H9 (cell line): Measurements from ENCODE around the gene TM9SF3. TPM values are rescaled to one million over a fixed set of nuclear protein-coding genes. Genes with fewer than 3 reads are reported as not detected.

Experiments used
- DNase-seq: peaks from one replicate; pipeline ENCODE4 v3.0.0-alpha.2; 2017
- H2AFZ ChIP-seq: one replicate; pipeline ENCODE4 v1.6.1; 2013; ENCODE audit warnings: mild to moderate bottlenecking, low read length, control low read depth, moderate library complexity
- H2AK5ac ChIP-seq: 2 replicates; pipeline ENCODE4 v1.6.1; 2013; ENCODE audit warnings: low read length, control low read depth, mixed read lengths; ENCODE audit not compliant: insufficient read length
- H2BK120ac ChIP-seq: one replicate; pipeline ENCODE4 v1.6.1; 2013; ENCODE audit warnings: low read depth, mild to moderate bottlenecking, low read length, control low read depth, inconsistent platforms; ENCODE audit not compliant: poor library complexity, severe bottlenecking
- H2BK12ac ChIP-seq: 2 replicates; pipeline ENCODE4 v1.6.1; 2013; ENCODE audit warnings: low read length, control low read depth, mixed read lengths, low read depth; ENCODE audit not compliant: insufficient read length
- H2BK15ac ChIP-seq: 2 replicates; pipeline ENCODE4 v1.6.1; 2013; ENCODE audit warnings: low read depth, low read length, control low read depth
- H2BK20ac ChIP-seq: one replicate; pipeline ENCODE4 v1.6.1; 2013; ENCODE audit warnings: low read depth, mild to moderate bottlenecking, low read length, control low read depth, inconsistent platforms; ENCODE audit not compliant: poor library complexity, severe bottlenecking
- H2BK5ac ChIP-seq: 2 replicates; pipeline ENCODE4 v1.6.1; 2013; ENCODE audit warnings: low read length, control low read depth, mixed read lengths; ENCODE audit not compliant: insufficient read length
- H3K14ac ChIP-seq: 2 replicates; pipeline ENCODE4 v1.6.1; 2013; ENCODE audit warnings: low read length, control low read depth; ENCODE audit not compliant: insufficient read depth
- H3K18ac ChIP-seq: 2 replicates; pipeline ENCODE4 v1.6.1; 2013; ENCODE audit warnings: low read depth, mild to moderate bottlenecking, mixed read lengths, low read length, control low read depth; ENCODE audit not compliant: insufficient read length
- H3K23ac ChIP-seq: 2 replicates; pipeline ENCODE4 v1.6.1; 2013; ENCODE audit warnings: low read length, control low read depth, mixed read lengths, low read depth; ENCODE audit not compliant: insufficient read length
- H3K23me2 ChIP-seq: 2 replicates; pipeline ENCODE4 v1.6.1; 2013; ENCODE audit warnings: low read depth, mild to moderate bottlenecking, mixed read lengths, low read length, control low read depth; ENCODE audit not compliant: insufficient read length, poor library complexity, severe bottlenecking
- H3K27ac ChIP-seq: 2 replicates; pipeline ENCODE4 v1.5.1; 2013; ENCODE audit warnings: low read length, control low read depth, mixed read lengths, low read depth; ENCODE audit not compliant: insufficient read length
- H3K27me3 ChIP-seq: 2 replicates; pipeline ENCODE4 v1.6.1; 2013; ENCODE audit warnings: low read length, control low read depth, inconsistent platforms; ENCODE audit not compliant: insufficient read depth
- H3K4ac ChIP-seq: 2 replicates; pipeline ENCODE4 v1.6.1; 2013; ENCODE audit warnings: low read depth, mild to moderate bottlenecking, control low read depth, inconsistent platforms, low read length, moderate library complexity
- H3K4me1 ChIP-seq: 2 replicates; pipeline ENCODE4 v1.6.1; 2013; ENCODE audit warnings: low read length, control low read depth, inconsistent platforms; ENCODE audit not compliant: insufficient read depth
- H3K4me2 ChIP-seq: 2 replicates; pipeline ENCODE4 v1.6.1; 2013; ENCODE audit warnings: low read length, control low read depth, mixed read lengths; ENCODE audit not compliant: insufficient read length, insufficient read depth
- H3K56ac ChIP-seq: 2 replicates; pipeline ENCODE4 v1.6.1; 2013; ENCODE audit warnings: low read depth, mild to moderate bottlenecking, mixed read lengths, low read length, control low read depth; ENCODE audit not compliant: insufficient read length
- H3K79me1 ChIP-seq: 2 replicates; pipeline ENCODE4 v1.6.1; 2013; ENCODE audit warnings: low read depth, mild to moderate bottlenecking, moderate library complexity, low read length, control low read depth, inconsistent platforms; ENCODE audit not compliant: insufficient read depth, poor library complexity, severe bottlenecking
- H3K79me2 ChIP-seq: 2 replicates; pipeline ENCODE4 v1.6.1; 2013; ENCODE audit warnings: low read length, control low read depth, inconsistent platforms; ENCODE audit not compliant: insufficient read depth
- H3K9ac ChIP-seq: 2 replicates; pipeline ENCODE4 v1.6.1; 2013; ENCODE audit warnings: low read length, control low read depth, mixed read lengths; ENCODE audit not compliant: insufficient read length; ENCODE audit errors: extremely low read depth
- H3K9me3 ChIP-seq: one replicate; pipeline ENCODE4 v1.6.1; 2013; ENCODE audit warnings: low read depth, low read length, inconsistent platforms; ENCODE audit not compliant: control insufficient read depth
- H3T11ph ChIP-seq: one replicate; pipeline ENCODE4 v1.6.1; 2013; ENCODE audit warnings: mild to moderate bottlenecking, low read length, control low read depth, inconsistent platforms
- H4K20me1 ChIP-seq: one replicate; pipeline ENCODE4 v1.6.1; 2013; ENCODE audit not compliant: control insufficient read depth, insufficient read length, insufficient read depth
- H4K5ac ChIP-seq: 2 replicates; pipeline ENCODE4 v1.6.1; 2013; ENCODE audit warnings: low read depth, mild to moderate bottlenecking, mixed read lengths, low read length, control low read depth; ENCODE audit not compliant: insufficient read length
- H4K8ac ChIP-seq: replicated peaks from 2 replicates; pipeline ENCODE4 v1.6.1; 2013; ENCODE audit warnings: low read length, control low read depth, mixed read lengths, low read depth; ENCODE audit not compliant: insufficient read length
- H4K91ac ChIP-seq: 2 replicates; pipeline ENCODE4 v1.6.1; 2013; ENCODE audit warnings: low read depth, mild to moderate bottlenecking, moderate library complexity, mixed read lengths, low read length, control low read depth; ENCODE audit not compliant: insufficient read length
- H3K27ac Mint-ChIP-seq, 3 experiments: 2 replicates in 2 of 3; 3 replicates in 1 of 3; pipeline ENCODE4 v1.8.0; 2020 to 2021; ENCODE audit warnings: mixed read lengths in 3 of 3, mild to moderate bottlenecking in 1 of 3, moderate library complexity in 1 of 3
- H3K27me3 Mint-ChIP-seq: 2 replicates; pipeline ENCODE4 v1.8.0; 2021; ENCODE audit warnings: low read depth, mild to moderate bottlenecking, moderate library complexity, mixed read lengths
- H3K36me3 Mint-ChIP-seq, 3 experiments: 2 replicates in 2 of 3; 3 replicates in 1 of 3; pipeline ENCODE4 v1.8.0; 2020 to 2021; ENCODE audit warnings: low read depth in 3 of 3, mixed read lengths in 3 of 3; ENCODE audit not compliant: insufficient read depth in 1 of 3
- H3K4me1 Mint-ChIP-seq, 2 experiments: 2 replicates each; pipeline ENCODE4 v1.8.0; 2020; ENCODE audit warnings: mixed read lengths in 2 of 2
- H3K4me3 Mint-ChIP-seq, 2 experiments: 2 replicates in 1 of 2; 3 replicates in 1 of 2; pipeline ENCODE4 v1.8.0; 2020 to 2021; ENCODE audit warnings: mild to moderate bottlenecking in 2 of 2, mixed read lengths in 2 of 2, moderate library complexity in 1 of 2
- H3K9me3 Mint-ChIP-seq, 2 experiments: 2 replicates in 1 of 2; 3 replicates in 1 of 2; pipeline ENCODE4 v1.8.0; 2020; ENCODE audit warnings: mild to moderate bottlenecking in 2 of 2, mixed read lengths in 2 of 2, moderate library complexity in 1 of 2
- CTCF ChIP-seq: fragments of 200-600 bp; sonication (generic); conservative IDR thresholded peaks from 3 replicates; pipeline ENCODE4 v1.8.0; 2021; ENCODE audit warnings: antibody characterized with exemption, mild to moderate bottlenecking
- WGBS: extraction: QIAGEN DNeasy Blood & Tissue Kit; methylation state at CpG from one replicate; pipeline ENCODE4 v1.1.7; 2013; ENCODE audit warnings: missing lambda C conversion rate, low lambda C conversion rate, mixed read lengths; ENCODE audit not compliant: insufficient read length; ENCODE audit errors: extremely low coverage; 5-methylcytosine and 5-hydroxymethylcytosine counted together
- total RNA-seq: library from RNA; stranded (reverse); gene quantifications from 2 replicates; pipeline ENCODE4 v1.2.1, GENCODE V29; 2021

Gene TM9SF3
- total RNA-seq, 1 experiment from 2014 or later = 120 TPM

GRCh38 chr10:96588060-96588554 is 1.3 kb upstream of the TM9SF3 start:
- H2AFZ ChIP-seq = no peak overlapping the region

More at GRCh38 chr10:96588060-96588554, 1.3 kb upstream of the TM9SF3 start:
- Histone ChIP-seq H3K79me1 (no peaks in the 10 kb centered on the region), H3T11ph (peak overlapping the region; percentile 37), H3K9ac (no peak overlapping the region), H3K23me2 (peaks cover 13% of the 10 kb centered on the region), H4K8ac (no peak overlapping the region), H3K18ac (no peak overlapping the region), H2BK5ac (no peak overlapping the region), H4K5ac (no peak overlapping the region), H3K27me3 (no peaks in the 10 kb centered on the region), H2BK12ac (no peak overlapping the region), H3K27ac (no peak overlapping the region), H3K23ac (no peak overlapping the region), H3K4me1 (no peaks in the 10 kb centered on the region), H2BK120ac (no peak overlapping the region), H4K20me1 (no peaks in the 10 kb centered on the region), H3K4me2 (peak overlapping the region; percentile 78), H3K4ac (no peak overlapping the region), H3K14ac (no peak overlapping the region), H2AK5ac (no peak overlapping the region), H3K9me3 (no peaks in the 10 kb centered on the region), H2BK15ac (no peak overlapping the region), H3K79me2 (peaks cover 25% of the 10 kb centered on the region; the same call in 1 of the 2 replicates), H4K91ac (no peak overlapping the region), H3K56ac (no peak overlapping the region), H2BK20ac (no peak overlapping the region)
- no peak overlapping the region for H3K4me3 Mint-ChIP-seq
- WGBS = no CpG with 5 or more reads among the region's 4 CpGs
- H3K36me3 Mint-ChIP-seq = no peaks in the 10 kb centered on the region; a peak in 1 of 7 replicates
- DNase-seq = no peak
- no peaks in the 10 kb centered on the region for H3K27me3 Mint-ChIP-seq
- TF ChIP-seq CTCF = no peak
- no peak overlapping the region for H3K27ac Mint-ChIP-seq
- no peaks in the 10 kb centered on the region for H3K9me3 Mint-ChIP-seq
- H3K4me1 Mint-ChIP-seq = peaks cover 11 to 12% of the 10 kb centered on the region in 2 experiments
